ENCODE results near the gene GRWD1. TPM values are rescaled to one million over a fixed set of nuclear protein-coding genes. Genes with fewer than 3 reads are reported as not detected.

GRWD1 gene
- total RNA-seq, 1 donor from 2014 or later, result 25.0 TPM

DNA sequence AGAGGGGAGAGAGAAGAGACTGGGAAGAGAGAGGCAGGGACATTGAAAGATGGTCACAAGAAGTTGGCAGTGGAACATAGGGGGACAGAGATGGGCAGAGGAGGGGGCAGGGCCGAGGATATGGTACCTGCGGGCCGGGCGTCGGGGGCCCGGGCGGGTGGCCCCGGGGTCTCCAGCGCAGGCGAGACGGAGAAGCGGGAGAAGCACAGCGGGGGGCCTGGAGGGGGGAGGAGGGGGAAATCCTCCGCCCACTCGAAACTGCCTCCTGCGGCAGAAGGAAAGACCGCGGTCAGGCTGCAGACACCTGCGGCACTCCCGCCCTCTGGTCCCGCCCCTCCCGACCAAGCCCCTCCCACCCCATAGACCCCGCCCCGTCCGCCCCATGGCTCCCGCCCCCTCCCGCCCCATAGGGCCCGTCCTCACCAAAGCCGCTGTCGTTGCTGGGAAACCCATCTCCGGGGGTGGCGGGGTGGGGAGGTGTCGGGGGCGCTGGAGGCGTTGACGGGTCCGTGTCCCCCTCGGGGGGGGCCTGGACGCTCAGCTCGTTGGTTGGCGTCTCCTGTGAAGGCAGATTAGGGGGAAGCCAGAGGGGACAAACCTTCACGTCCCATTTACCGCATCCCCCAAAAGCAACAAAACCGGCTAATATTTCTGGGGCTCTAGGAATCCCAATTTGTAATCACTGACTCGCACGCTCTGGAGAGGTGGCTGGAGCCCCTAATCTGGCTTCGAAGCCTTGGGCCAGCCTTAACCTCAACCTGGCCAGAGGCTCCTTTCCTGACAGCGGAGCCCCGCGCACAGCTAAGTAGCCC is 45.4 kb downstream of the GRWD1 start:
- H3K27me3 Mint-ChIP-seq (ENCODE audit: unreplicated experiment), result peaks cover 34% of the 10 kb centered on the region
- no peak for DNase-seq
- H3K36me3 Mint-ChIP-seq (ENCODE audit: unreplicated experiment), result no peaks in the 10 kb centered on the region
- H3K27ac Mint-ChIP-seq (ENCODE audit: unreplicated experiment), result no peak overlapping the region
- H3K4me1 Mint-ChIP-seq (ENCODE audit: low read depth, unreplicated experiment), result peaks cover 14% of the 10 kb centered on the region
- H3K4me3 Mint-ChIP-seq (ENCODE audit: unreplicated experiment), result no peak overlapping the region
- H3K9me3 Mint-ChIP-seq (ENCODE audit: unreplicated experiment), result peaks cover 17% of the 10 kb centered on the region
- TF ChIP-seq, protein P1, sequence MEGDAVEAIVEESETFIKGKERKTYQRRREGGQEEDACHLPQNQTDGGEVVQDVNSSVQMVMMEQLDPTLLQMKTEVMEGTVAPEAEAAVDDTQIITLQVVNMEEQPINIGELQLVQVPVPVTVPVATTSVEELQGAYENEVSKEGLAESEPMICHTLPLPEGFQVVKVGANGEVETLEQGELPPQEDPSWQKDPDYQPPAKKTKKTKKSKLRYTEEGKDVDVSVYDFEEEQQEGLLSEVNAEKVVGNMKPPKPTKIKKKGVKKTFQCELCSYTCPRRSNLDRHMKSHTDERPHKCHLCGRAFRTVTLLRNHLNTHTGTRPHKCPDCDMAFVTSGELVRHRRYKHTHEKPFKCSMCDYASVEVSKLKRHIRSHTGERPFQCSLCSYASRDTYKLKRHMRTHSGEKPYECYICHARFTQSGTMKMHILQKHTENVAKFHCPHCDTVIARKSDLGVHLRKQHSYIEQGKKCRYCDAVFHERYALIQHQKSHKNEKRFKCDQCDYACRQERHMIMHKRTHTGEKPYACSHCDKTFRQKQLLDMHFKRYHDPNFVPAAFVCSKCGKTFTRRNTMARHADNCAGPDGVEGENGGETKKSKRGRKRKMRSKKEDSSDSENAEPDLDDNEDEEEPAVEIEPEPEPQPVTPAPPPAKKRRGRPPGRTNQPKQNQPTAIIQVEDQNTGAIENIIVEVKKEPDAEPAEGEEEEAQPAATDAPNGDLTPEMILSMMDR (IDR thresholded peaks at IDR 0.05; ENCODE audit: partially characterized antibody, unreplicated experiment), result no peak

GRCh38 chr19:48491793-48492123 is 46.0 kb downstream of the GRWD1 start:
- TF ChIP-seq, protein P1 (IDR thresholded peaks at IDR 0.05; ENCODE audit: partially characterized antibody, unreplicated experiment), result no peak
- Mint-ChIP-seq H3K9me3 (ENCODE audit: unreplicated experiment) (peaks cover 14% of the 10 kb centered on the region), H3K4me3 (ENCODE audit: unreplicated experiment) (no peak overlapping the region), H3K27me3 (ENCODE audit: unreplicated experiment) (peaks cover 34% of the 10 kb centered on the region), H3K4me1 (ENCODE audit: low read depth, unreplicated experiment) (peaks cover 14% of the 10 kb centered on the region), H3K27ac (ENCODE audit: unreplicated experiment) (no peak overlapping the region), H3K36me3 (ENCODE audit: unreplicated experiment) (no peaks in the 10 kb centered on the region)
- DNase-seq, result no peak

GRCh38 chr19:48492925-48493717 is 47.3 kb downstream of the GRWD1 start:
- TF ChIP-seq, protein P1 (IDR thresholded peaks at IDR 0.05; ENCODE audit: partially characterized antibody, unreplicated experiment), result no peak
- H3K27ac Mint-ChIP-seq (ENCODE audit: unreplicated experiment), result peak overlapping the region; percentile 52
- H3K9me3 Mint-ChIP-seq (ENCODE audit: unreplicated experiment), result peaks cover 14% of the 10 kb centered on the region
- peak overlapping the region; percentile 63 for H3K4me3 Mint-ChIP-seq (ENCODE audit: unreplicated experiment)
- peaks cover 14% of the 10 kb centered on the region for H3K4me1 Mint-ChIP-seq (ENCODE audit: low read depth, unreplicated experiment)
- H3K27me3 Mint-ChIP-seq (ENCODE audit: unreplicated experiment), result peaks cover 36% of the 10 kb centered on the region
- H3K36me3 Mint-ChIP-seq (ENCODE audit: unreplicated experiment), result no peaks in the 10 kb centered on the region
- peak; percentile 91 for DNase-seq

- Mint-ChIP-seq H3K9me3 (ENCODE audit: unreplicated experiment) (peaks cover 11% of the 10 kb centered on the region), H3K27me3 (ENCODE audit: unreplicated experiment) (peaks cover 32% of the 10 kb centered on the region), H3K4me1 (ENCODE audit: low read depth, unreplicated experiment) (peaks cover 14% of the 10 kb centered on the region), H3K27ac (ENCODE audit: unreplicated experiment) (no peak overlapping the region), H3K4me3 (ENCODE audit: unreplicated experiment) (peak overlapping the region; percentile 70), H3K36me3 (ENCODE audit: unreplicated experiment) (no peaks in the 10 kb centered on the region)
- TF ChIP-seq, protein P1 (IDR thresholded peaks at IDR 0.05; ENCODE audit: partially characterized antibody, unreplicated experiment), result no peak
- no peak for DNase-seq
These were observed 48.1 kb downstream of the GRWD1 start for GRCh38 chr19:48493718-48494401.

Data from glutamatergic neuron (in vitro differentiated cells).